IMR-90 (cell line): ENCODE data around the gene GALNT7. TPM values are rescaled to one million over a fixed set of nuclear protein-coding genes. Genes with fewer than 3 reads are reported as not detected.

ENCODE experiments used
- ATAC-seq: fragments of 200-7000 bp; cut with Tn5 transposase; 2 replicates; pipeline ENCODE4 v1.9.1; 2020; ENCODE audit warnings: low read depth, mild to moderate bottlenecking, moderate library complexity
- BruUV-seq: library from RNA; stranded (reverse); fragments of 400-500 nt; replicated peaks from 2 replicates; lab custom pipeline; 2021; lab: Mats Ljungman, UMichigan
- CTCF ChIA-PET: fragments of 300-600 bp; formaldehyde crosslinking; extraction: SDS; loops from one replicate; lab custom pipeline; 2021; ENCODE audit warnings: antibody characterized with exemption; lab: Yijun Ruan, JAX
- POLR2A ChIA-PET: fragments of 300-600 bp; sonication (Branson Sonifier 250); formaldehyde crosslinking; loops from one replicate; lab custom pipeline; 2022; ENCODE audit warnings: antibody characterized with exemption; ENCODE audit not compliant: unreplicated experiment; lab: Charles Lee
- DNase-seq: peaks from one replicate; pipeline ENCODE4 v3.0.0; 2013
- H2AFZ ChIP-seq: replicated peaks from 2 replicates; pipeline ENCODE3; 2013; ENCODE audit warnings: low read length, mild to moderate bottlenecking; ENCODE audit not compliant: poor library complexity
- H2AK5ac ChIP-seq: 2 replicates; pipeline ENCODE4 v1.6.1; 2013; ENCODE audit warnings: low read depth, low read length, inconsistent platforms
- H2AK9ac ChIP-seq: replicated peaks from 2 replicates; pipeline ENCODE3; 2013; ENCODE audit warnings: mild to moderate bottlenecking, low read depth, low read length, moderate library complexity; ENCODE audit not compliant: poor library complexity
- H2BK120ac ChIP-seq: 2 replicates; pipeline ENCODE4 v1.6.1; 2013; ENCODE audit warnings: low read depth, low read length, inconsistent platforms
- H2BK15ac ChIP-seq: 3 replicates; pipeline ENCODE4 v1.6.1; 2013; ENCODE audit warnings: low read depth, low read length, inconsistent platforms
- H2BK20ac ChIP-seq: 2 replicates; pipeline ENCODE4 v1.6.1; 2013; ENCODE audit warnings: low read depth, mild to moderate bottlenecking, inconsistent platforms, low read length, moderate library complexity
- H2BK5ac ChIP-seq: 2 replicates; pipeline ENCODE4 v1.6.1; 2013; ENCODE audit warnings: mild to moderate bottlenecking, low read depth, low read length, inconsistent platforms; ENCODE audit not compliant: poor library complexity, severe bottlenecking
- H3K14ac ChIP-seq: replicated peaks from 2 replicates; pipeline ENCODE4 v1.6.1; 2013; ENCODE audit warnings: low read depth, low read length, inconsistent platforms
- H3K18ac ChIP-seq: 2 replicates; pipeline ENCODE4 v1.6.1; 2013; ENCODE audit warnings: low read depth, low read length, control low read depth
- H3K23ac ChIP-seq: 2 replicates; pipeline ENCODE4 v1.6.1; 2013; ENCODE audit warnings: low read depth, low read length, inconsistent platforms
- H3K27ac ChIP-seq: 2 replicates; pipeline ENCODE4 v1.5.1; 2013; ENCODE audit warnings: mild to moderate bottlenecking, control low read depth, low read length; ENCODE audit not compliant: insufficient read depth
- H3K27me3 ChIP-seq: 2 replicates; pipeline ENCODE4 v1.6.1; 2013; ENCODE audit warnings: low read length; ENCODE audit not compliant: control insufficient read depth, insufficient read depth
- H3K36me3 ChIP-seq: 2 replicates; pipeline ENCODE4 v1.6.1; 2013; ENCODE audit warnings: low read length, mixed read lengths; ENCODE audit not compliant: control insufficient read depth, insufficient read depth
- H3K4ac ChIP-seq: 2 replicates; pipeline ENCODE4 v1.6.1; 2013; ENCODE audit warnings: low read depth, low read length, inconsistent platforms
- H3K4me1 ChIP-seq: 2 replicates; pipeline ENCODE4 v1.6.1; 2013; ENCODE audit warnings: low read length, mixed read lengths; ENCODE audit not compliant: control insufficient read depth, insufficient read depth
- H3K4me2 ChIP-seq: 2 replicates; pipeline ENCODE4 v1.6.1; 2013; ENCODE audit warnings: low read depth, mild to moderate bottlenecking, control low read depth, low read length, moderate library complexity
- H3K4me3 ChIP-seq: 2 replicates; pipeline ENCODE4 v1.5.1; 2013; ENCODE audit warnings: low read depth, mild to moderate bottlenecking, control low read depth, low read length, moderate library complexity; ENCODE audit not compliant: insufficient read depth
- H3K56ac ChIP-seq: 2 replicates; pipeline ENCODE4 v1.6.1; 2013; ENCODE audit warnings: low read length, inconsistent platforms; ENCODE audit not compliant: insufficient read depth; ENCODE audit errors: extremely low read depth
- H3K79me1 ChIP-seq, 2 experiments: 2 replicates each; pipeline ENCODE4 v1.6.1; 2013; ENCODE audit warnings: low read length in 2 of 2, inconsistent platforms in 1 of 2, low read depth in 1 of 2
- H3K9ac ChIP-seq: 2 replicates; pipeline ENCODE4 v1.6.1; 2013; ENCODE audit warnings: low read depth, low read length, control low read depth
- H3K9me1 ChIP-seq: 2 replicates; pipeline ENCODE4 v1.6.1; 2013; ENCODE audit warnings: low read length, inconsistent platforms; ENCODE audit not compliant: insufficient read depth
- H3K9me3 ChIP-seq: 2 replicates; pipeline ENCODE4 v1.6.1; 2013; ENCODE audit warnings: low read length; ENCODE audit not compliant: control insufficient read depth, insufficient read depth
- H4K20me1 ChIP-seq: 2 replicates; pipeline ENCODE4 v1.6.1; 2013; ENCODE audit warnings: low read length, inconsistent platforms; ENCODE audit not compliant: insufficient read depth
- H4K5ac ChIP-seq: 2 replicates; pipeline ENCODE4 v1.6.1; 2013; ENCODE audit warnings: mild to moderate bottlenecking, low read depth, low read length, control low read depth
- H4K8ac ChIP-seq, 2 experiments: 2 replicates each; pipeline ENCODE4 v1.6.1; 2013; ENCODE audit warnings: low read depth in 2 of 2, low read length in 2 of 2, control low read depth in 1 of 2, inconsistent platforms in 1 of 2
- H4K91ac ChIP-seq: 2 replicates; pipeline ENCODE4 v1.6.1; 2013; ENCODE audit warnings: low read depth, low read length, inconsistent platforms; ENCODE audit not compliant: insufficient read depth
- BHLHE40 ChIP-seq: fragments of 150-350 bp; IDR thresholded peaks from 2 replicates; pipeline ENCODE4 v1.6.1; 2016; ENCODE audit warnings: mild to moderate bottlenecking, low read depth, low read length
- CEBPB ChIP-seq: IDR thresholded peaks from 2 replicates; pipeline ENCODE4 v1.6.1; 2012; ENCODE audit warnings: low read depth, low read length, improper control_type of control experiment
- CHD1 ChIP-seq: IDR thresholded peaks from 2 replicates; pipeline ENCODE4 v1.6.1; 2012; ENCODE audit warnings: low read depth, low read length, improper control_type of control experiment
- ELK1 ChIP-seq: fragments of 150-350 bp; IDR thresholded peaks from 2 replicates; pipeline ENCODE4 v1.6.1; 2016; ENCODE audit warnings: low read depth, mild to moderate bottlenecking, low read length, moderate library complexity, borderline replicate concordance
- FOS ChIP-seq: fragments of 150-350 bp; IDR thresholded peaks from 2 replicates; pipeline ENCODE4 v1.6.1; 2016; ENCODE audit warnings: low read depth, low read length
- MAFK ChIP-seq: IDR thresholded peaks from 2 replicates; pipeline ENCODE4 v1.6.1; 2012; ENCODE audit warnings: low read depth, low read length, improper control_type of control experiment
- MAZ ChIP-seq: IDR thresholded peaks from 2 replicates; pipeline ENCODE4 v1.6.1; 2012; ENCODE audit warnings: low read depth, mild to moderate bottlenecking, low read length, improper control_type of control experiment, moderate library complexity, borderline replicate concordance
- MXI1 ChIP-seq: IDR thresholded peaks from 2 replicates; pipeline ENCODE4 v1.6.1; 2012; ENCODE audit warnings: low read depth, mild to moderate bottlenecking, low read length, moderate library complexity, borderline replicate concordance
- NFE2L2 ChIP-seq: fragments of 150-350 bp; IDR thresholded peaks from 2 replicates; pipeline ENCODE4 v1.6.1; 2016; ENCODE audit warnings: low read depth, mild to moderate bottlenecking, low read length
- POLR2A ChIP-seq: IDR thresholded peaks from 2 replicates; pipeline ENCODE4 v1.6.1; 2012; ENCODE audit warnings: mild to moderate bottlenecking, low read depth, low read length
- RAD21 ChIP-seq: IDR thresholded peaks from 2 replicates; pipeline ENCODE4 v1.6.1; 2012; ENCODE audit warnings: low read length, improper control_type of control experiment
- RCOR1 ChIP-seq: IDR thresholded peaks from 2 replicates; pipeline ENCODE4 v1.6.1; 2012; ENCODE audit warnings: mild to moderate bottlenecking, low read length, improper control_type of control experiment; ENCODE audit not compliant: insufficient replicate concordance
- RFX5 ChIP-seq: IDR thresholded peaks from 2 replicates; pipeline ENCODE4 v1.8.0; 2012; ENCODE audit warnings: low read depth, mild to moderate bottlenecking, low read length, moderate library complexity
- SMC3 ChIP-seq: fragments of 150-350 bp; IDR thresholded peaks from 2 replicates; pipeline ENCODE4 v1.6.1; 2016; ENCODE audit warnings: low read depth, mild to moderate bottlenecking, antibody characterized with exemption, low read length, moderate library complexity
- WGBS, 2 experiments: methylation state at CpG; one replicate each; pipeline versions ENCODE4 v1.1.5 to v1.1.7; 2013; ENCODE audit warnings: missing lambda C conversion rate in 2 of 2; ENCODE audit not compliant: insufficient read length in 1 of 2; ENCODE audit errors: extremely low coverage in 2 of 2; 5-methylcytosine and 5-hydroxymethylcytosine counted together
- dilution Hi-C: fragments of 300-500 bp; cut with HindIII; formaldehyde crosslinking; loops from one replicate; pipeline ENCODE4 v1.14.3; 2018; ENCODE audit warnings: low sequenced_read_pairs; ENCODE audit not compliant: unreplicated experiment
- in situ Hi-C: fragments of 300-500 bp; cut with MboI; formaldehyde crosslinking; loops from 3 replicates; pipeline ENCODE4 v1.14.3; 2019; ENCODE audit warnings: low sequenced_read_pairs, inconsistent platforms, mixed read lengths
- intact Hi-C: fragments of 100-400 bp; cut with micrococcal nuclease; formaldehyde crosslinking; loops from 2 replicates; pipeline ENCODE4 v1.10.0; 2022
- polyA plus RNA-seq, 3 experiments: library from polyadenylated mRNA; depleted of rRNA; stranded (reverse); fragments of >200 nt; gene quantifications; 2 replicates each; pipeline ENCODE4 v1.2.3, GENCODE V29; 2012; ENCODE audit warnings: low replicate concordance in 1 of 3
- total RNA-seq: library from RNA; depleted of rRNA; stranded (reverse); fragments of >200 nt; gene quantifications from 2 replicates; pipeline ENCODE4 v1.2.3, GENCODE V29; 2012
- TF ChIP-seq, protein P1 (sequence below): fragments of 150-350 bp; IDR thresholded peaks from 2 replicates; pipeline ENCODE4 v1.6.1; 2017; ENCODE audit warnings: mild to moderate bottlenecking, antibody characterized with exemption, low read length, low read depth
- TF ChIP-seq, protein P2 (sequence below): conservative IDR thresholded peaks from 2 replicates; pipeline ENCODE4 v1.5.1; 2012; ENCODE audit warnings: mild to moderate bottlenecking, low read depth, low read length, improper control_type of control experiment

GALNT7 gene
- total and polyA plus RNA-seq, 2 of the 4 experiments (the other 2 are of a cell fraction): 19.1 to 31.2 TPM

GRCh38 chr4:173280998-173281397 lies 112.4 kb downstream of the GALNT7 start:
- Histone ChIP-seq H3K23ac (no peak overlapping the region), H3K9ac (no peak overlapping the region), H2BK15ac (no peak overlapping the region), H3K56ac (no peak overlapping the region), H3K14ac (no peak overlapping the region), H2AK5ac (no peak overlapping the region), H3K4me2 (no peak overlapping the region), H3K79me1 (no peaks in the 10 kb centered on the region), H4K91ac (no peak overlapping the region), H2AFZ (no peak overlapping the region), H3K4me3 (no peak overlapping the region), H3K18ac (no peak overlapping the region), H3K36me3 (no peaks in the 10 kb centered on the region), H2BK20ac (no peak overlapping the region), H3K4me1 (no peaks in the 10 kb centered on the region), H3K4ac (no peak overlapping the region), H4K8ac (no peak overlapping the region), H2BK120ac (no peak overlapping the region), H2AK9ac (peak overlapping the region; percentile 31), H3K27me3 (no peaks in the 10 kb centered on the region), H4K20me1 (no peaks in the 10 kb centered on the region; the same call in 1 of the 2 replicates), H3K9me3 (peaks cover 7% of the 10 kb centered on the region), H2BK5ac (no peak overlapping the region), H3K9me1 (no peaks in the 10 kb centered on the region), H3K27ac (no peak overlapping the region), H4K5ac (no peak overlapping the region)
- WGBS, 2 experiments: 94% methylated on average over 2 of the region's 4 CpGs; no CpG with 5 or more reads in 1 of the 2 experiments
- dilution Hi-C loops: no loop called here
- no peak for ATAC-seq
- BruUV-seq: no TSS peak
- no peak for TF ChIP-seq CEBPB
- TF ChIP-seq ELK1: no peak
- no peak for TF ChIP-seq RFX5
- TF ChIP-seq FOS: no peak
- no peak for TF ChIP-seq BHLHE40
- TF ChIP-seq SMC3: no peak
- no peak for TF ChIP-seq NFE2L2
- TF ChIP-seq MAFK: no peak
- TF ChIP-seq CHD1: no peak
- TF ChIP-seq, protein P1, sequence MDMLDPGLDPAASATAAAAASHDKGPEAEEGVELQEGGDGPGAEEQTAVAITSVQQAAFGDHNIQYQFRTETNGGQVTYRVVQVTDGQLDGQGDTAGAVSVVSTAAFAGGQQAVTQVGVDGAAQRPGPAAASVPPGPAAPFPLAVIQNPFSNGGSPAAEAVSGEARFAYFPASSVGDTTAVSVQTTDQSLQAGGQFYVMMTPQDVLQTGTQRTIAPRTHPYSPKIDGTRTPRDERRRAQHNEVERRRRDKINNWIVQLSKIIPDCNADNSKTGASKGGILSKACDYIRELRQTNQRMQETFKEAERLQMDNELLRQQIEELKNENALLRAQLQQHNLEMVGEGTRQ: no peak
- no peak for TF ChIP-seq POLR2A
- TF ChIP-seq, protein P2, sequence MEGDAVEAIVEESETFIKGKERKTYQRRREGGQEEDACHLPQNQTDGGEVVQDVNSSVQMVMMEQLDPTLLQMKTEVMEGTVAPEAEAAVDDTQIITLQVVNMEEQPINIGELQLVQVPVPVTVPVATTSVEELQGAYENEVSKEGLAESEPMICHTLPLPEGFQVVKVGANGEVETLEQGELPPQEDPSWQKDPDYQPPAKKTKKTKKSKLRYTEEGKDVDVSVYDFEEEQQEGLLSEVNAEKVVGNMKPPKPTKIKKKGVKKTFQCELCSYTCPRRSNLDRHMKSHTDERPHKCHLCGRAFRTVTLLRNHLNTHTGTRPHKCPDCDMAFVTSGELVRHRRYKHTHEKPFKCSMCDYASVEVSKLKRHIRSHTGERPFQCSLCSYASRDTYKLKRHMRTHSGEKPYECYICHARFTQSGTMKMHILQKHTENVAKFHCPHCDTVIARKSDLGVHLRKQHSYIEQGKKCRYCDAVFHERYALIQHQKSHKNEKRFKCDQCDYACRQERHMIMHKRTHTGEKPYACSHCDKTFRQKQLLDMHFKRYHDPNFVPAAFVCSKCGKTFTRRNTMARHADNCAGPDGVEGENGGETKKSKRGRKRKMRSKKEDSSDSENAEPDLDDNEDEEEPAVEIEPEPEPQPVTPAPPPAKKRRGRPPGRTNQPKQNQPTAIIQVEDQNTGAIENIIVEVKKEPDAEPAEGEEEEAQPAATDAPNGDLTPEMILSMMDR: no peak
- TF ChIP-seq MXI1: no peak
- no peak for TF ChIP-seq RAD21
- no peak for TF ChIP-seq RCOR1
- TF ChIP-seq MAZ: no peak
- ChIA-PET CTCF (interaction anchor here (0.6 to 2.0 kb wide), 3 partner anchors 10 to 20 kb away, joined by 3 to 8 read pairs (median 3); no protein-coding TSS in a partner anchor), POLR2A (no interaction called here)
- no peak for DNase-seq
- intact Hi-C loops: no loop called here
- in situ Hi-C loops: no loop called here
